ENCODE measurements around the gene CCDC178. TPM values are rescaled to one million over a fixed set of nuclear protein-coding genes. Genes with fewer than 3 reads are reported as not detected.

Gene CCDC178
- total RNA-seq, 1 donor: 0.72 TPM

DNA sequence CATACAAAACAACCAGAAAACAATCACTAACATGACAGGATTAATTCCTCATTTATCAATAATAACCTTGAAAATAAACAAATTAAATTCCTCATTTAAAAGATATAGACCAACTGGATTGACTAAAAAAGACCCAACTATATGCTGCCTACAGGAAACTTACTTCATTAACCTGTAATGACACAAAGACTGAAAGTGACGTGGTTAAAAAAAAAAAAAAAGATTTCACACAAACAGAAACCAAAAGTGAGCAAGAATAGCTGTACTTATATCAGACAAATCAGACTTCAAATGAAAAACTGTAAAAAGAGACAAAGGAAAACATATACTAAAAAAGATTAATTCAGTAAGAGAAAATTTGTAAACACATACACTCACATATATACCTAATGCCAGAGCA is 201.2 kb downstream of the CCDC178 start:
- TF ChIP-seq, protein P1, sequence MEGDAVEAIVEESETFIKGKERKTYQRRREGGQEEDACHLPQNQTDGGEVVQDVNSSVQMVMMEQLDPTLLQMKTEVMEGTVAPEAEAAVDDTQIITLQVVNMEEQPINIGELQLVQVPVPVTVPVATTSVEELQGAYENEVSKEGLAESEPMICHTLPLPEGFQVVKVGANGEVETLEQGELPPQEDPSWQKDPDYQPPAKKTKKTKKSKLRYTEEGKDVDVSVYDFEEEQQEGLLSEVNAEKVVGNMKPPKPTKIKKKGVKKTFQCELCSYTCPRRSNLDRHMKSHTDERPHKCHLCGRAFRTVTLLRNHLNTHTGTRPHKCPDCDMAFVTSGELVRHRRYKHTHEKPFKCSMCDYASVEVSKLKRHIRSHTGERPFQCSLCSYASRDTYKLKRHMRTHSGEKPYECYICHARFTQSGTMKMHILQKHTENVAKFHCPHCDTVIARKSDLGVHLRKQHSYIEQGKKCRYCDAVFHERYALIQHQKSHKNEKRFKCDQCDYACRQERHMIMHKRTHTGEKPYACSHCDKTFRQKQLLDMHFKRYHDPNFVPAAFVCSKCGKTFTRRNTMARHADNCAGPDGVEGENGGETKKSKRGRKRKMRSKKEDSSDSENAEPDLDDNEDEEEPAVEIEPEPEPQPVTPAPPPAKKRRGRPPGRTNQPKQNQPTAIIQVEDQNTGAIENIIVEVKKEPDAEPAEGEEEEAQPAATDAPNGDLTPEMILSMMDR (IDR thresholded peaks at IDR 0.05; ENCODE audit: insufficient read depth, low read length): no peak
- no peak for DNase-seq (ENCODE audit: low read depth)
- no peak overlapping the region for H3K4me3 ChIP-seq (ENCODE audit: low read depth, low read length)

DNA sequence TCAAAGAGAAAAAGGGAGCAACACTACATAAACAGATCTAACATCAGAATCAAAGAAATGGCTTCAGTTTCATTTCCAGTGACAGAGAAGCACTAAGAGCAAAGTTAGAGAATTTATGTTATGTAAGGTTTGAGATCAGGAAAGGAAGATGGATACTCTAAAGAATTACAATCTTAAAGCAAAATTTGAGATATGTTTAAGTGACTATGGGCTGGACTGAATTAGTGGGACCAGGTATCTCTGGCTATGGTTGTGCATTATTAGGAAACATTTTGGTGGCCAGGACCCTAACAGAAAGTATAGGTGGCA is 208.2 kb downstream of the CCDC178 start:
- DNase-seq (ENCODE audit: low read depth): no peak
- H3K4me3 ChIP-seq (ENCODE audit: low read depth, low read length): no peak overlapping the region
- TF ChIP-seq, protein P1 (IDR thresholded peaks at IDR 0.05; ENCODE audit: insufficient read depth, low read length): no peak

DNA sequence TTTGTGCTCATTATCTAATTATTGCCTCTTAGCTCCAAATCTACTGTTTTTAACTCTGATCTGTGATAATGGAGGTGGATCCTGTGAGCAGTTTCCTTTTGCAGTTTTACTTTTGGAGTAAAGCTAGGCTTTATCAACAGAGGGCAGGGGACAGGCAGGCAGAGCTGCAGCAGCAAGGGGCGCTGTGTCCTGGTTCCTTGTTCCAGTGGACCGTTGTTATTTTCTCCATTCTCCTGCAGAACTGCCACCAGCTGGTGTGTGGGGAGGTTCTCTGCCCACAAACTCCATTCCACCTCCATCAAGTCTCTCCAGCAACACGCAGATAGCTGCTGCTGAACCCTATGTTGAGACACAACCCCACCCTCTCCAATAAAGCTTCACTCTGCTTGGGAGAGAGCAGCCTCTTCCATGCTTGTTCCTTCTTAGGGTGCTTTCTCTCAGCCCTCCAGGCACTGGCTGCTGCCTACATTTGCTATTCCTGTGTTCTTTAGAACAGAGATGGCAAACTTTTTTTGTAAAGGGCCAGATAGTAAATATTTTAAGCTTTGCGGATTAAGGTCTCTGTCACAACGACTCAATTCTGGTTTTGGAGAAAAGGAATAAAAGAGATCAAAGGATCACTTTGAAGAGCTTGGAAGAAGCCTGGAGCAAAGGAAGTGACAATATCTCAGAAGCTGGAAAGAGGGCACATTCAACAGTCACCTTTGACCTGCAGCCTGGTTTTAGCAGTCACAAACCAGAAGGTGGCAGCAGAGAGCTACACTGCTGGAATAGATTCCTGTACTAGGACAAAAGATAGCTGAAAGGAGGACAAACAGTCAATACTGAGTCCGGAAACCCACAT is 208.8 kb downstream of the CCDC178 start:
- peak; percentile 74 for DNase-seq (ENCODE audit: low read depth)
- H3K4me3 ChIP-seq (ENCODE audit: low read depth, low read length): no peak overlapping the region
- TF ChIP-seq, protein P1 (IDR thresholded peaks at IDR 0.05; ENCODE audit: insufficient read depth, low read length): peak; percentile 97

DNA sequence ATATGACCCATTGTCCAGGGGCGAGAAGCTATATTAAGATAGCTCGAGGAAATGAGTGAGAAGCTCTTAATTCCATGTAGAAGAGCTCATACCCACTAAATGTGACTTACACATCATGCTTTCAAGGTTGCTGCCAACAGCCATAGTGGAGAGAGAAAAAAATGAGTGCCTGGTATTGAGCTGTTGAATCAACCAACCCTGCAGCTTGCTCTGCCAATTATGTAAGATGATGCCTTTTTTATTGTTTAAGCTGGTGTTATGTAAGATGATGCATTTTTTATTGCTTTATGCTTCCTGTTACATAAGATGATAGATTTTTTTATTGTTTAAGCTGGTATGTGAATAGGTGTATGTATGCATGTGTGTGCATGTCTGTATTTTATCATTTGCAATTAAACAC is 228.2 kb downstream of the CCDC178 start:
- no peak overlapping the region for H3K4me3 ChIP-seq (ENCODE audit: low read depth, low read length)
- TF ChIP-seq, protein P1 (IDR thresholded peaks at IDR 0.05; ENCODE audit: insufficient read depth, low read length): no peak
- no peak for DNase-seq (ENCODE audit: low read depth)

DNA sequence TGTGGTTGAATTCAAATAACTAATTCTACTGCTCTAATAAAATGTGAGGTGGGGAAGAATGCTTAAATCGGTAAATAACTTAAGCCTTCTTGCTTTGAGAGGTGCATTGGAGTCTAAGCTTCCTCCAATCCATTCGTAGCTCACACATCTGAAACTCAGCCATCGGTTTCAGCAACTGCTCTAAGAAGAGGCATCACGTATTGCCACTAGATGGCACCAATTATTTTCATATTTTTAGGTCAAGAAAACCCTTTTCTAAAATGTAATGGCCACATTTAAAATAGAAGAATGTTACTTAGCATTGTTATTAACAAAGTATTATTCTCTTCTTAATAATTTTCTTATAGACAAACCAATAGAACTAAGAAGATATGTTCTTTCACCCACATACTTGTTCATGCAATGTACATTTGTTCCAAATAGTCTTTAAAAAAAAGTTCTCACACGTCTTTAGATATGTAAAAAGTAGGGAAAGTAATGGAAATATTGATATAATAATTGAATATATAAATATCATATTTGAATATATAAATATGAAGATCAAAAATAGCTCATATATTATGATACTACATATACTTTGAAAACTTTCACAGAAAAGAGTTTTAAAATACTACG is 229.8 kb downstream of the CCDC178 start:
- no peak overlapping the region for H3K4me3 ChIP-seq (ENCODE audit: low read depth, low read length)
- TF ChIP-seq, protein P1 (IDR thresholded peaks at IDR 0.05; ENCODE audit: insufficient read depth, low read length): peak; percentile 69
- DNase-seq (ENCODE audit: low read depth): peak; percentile 39

DNA sequence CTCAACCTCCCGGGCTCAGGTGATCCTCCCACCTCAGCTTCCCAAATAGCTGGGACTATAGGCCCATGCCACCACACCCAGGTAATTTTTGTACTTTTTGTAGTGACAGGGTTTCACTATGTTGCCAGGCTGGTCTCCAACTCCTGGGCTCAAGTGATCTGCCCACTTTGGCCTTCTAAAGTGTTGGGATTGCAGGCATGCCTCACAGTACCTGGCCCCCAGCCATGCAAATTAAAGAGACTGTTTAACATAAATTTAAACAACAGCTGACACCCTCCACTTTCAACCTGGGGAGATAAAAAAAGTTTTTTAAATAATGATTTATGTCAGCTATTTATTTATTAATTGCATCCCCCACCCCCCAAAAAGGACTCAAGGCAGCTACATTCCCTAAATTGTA is 234.7 kb downstream of the CCDC178 start:
- H3K4me3 ChIP-seq (ENCODE audit: low read depth, low read length): no peak overlapping the region
- no peak for DNase-seq (ENCODE audit: low read depth)
- TF ChIP-seq, protein P1 (IDR thresholded peaks at IDR 0.05; ENCODE audit: insufficient read depth, low read length): no peak
